GM12878 (cell line): ENCODE measurements around the gene TMEM128. TPM values are rescaled to one million over a fixed set of nuclear protein-coding genes. Genes with fewer than 3 reads are reported as not detected.

ENCODE experiments used
- KLF5 ChIP-seq: fragments of 450-650 bp; IDR thresholded peaks from 2 replicates; pipeline ENCODE4 v1.6.1; 2014; ENCODE audit warnings: mild to moderate bottlenecking; ENCODE audit not compliant: partially characterized antibody
- RAD21 ChIP-seq: IDR thresholded peaks from 2 replicates; pipeline ENCODE4 v1.6.1; 2011; ENCODE audit warnings: mild to moderate bottlenecking, low read depth, low read length, moderate library complexity; ENCODE audit not compliant: insufficient read depth
- SMAD1 ChIP-seq: fragments of 450-650 bp; IDR thresholded peaks from 2 replicates; pipeline ENCODE4 v1.6.1; 2018; ENCODE audit warnings: mild to moderate bottlenecking, low read depth; ENCODE audit not compliant: partially characterized antibody
- SREBF2 ChIP-seq: IDR thresholded peaks from 2 replicates; pipeline ENCODE4 v1.6.1; 2012; ENCODE audit warnings: mild to moderate bottlenecking, low read length
- TAF1 ChIP-seq: IDR thresholded peaks from 2 replicates; pipeline ENCODE4 v1.6.1; 2011; ENCODE audit warnings: mild to moderate bottlenecking, low read depth, low read length, borderline replicate concordance
- polyA plus RNA-seq, 11 experiments: library from polyadenylated mRNA; depleted of rRNA in 4 of 11; unstranded in 6 of 11; stranded (reverse) in 5 of 11; fragments of >200 nt; fragmentation: Nextera tagmentation in 4 of 11; fragmentation: Illumina TruSeq in 1 of 11; extraction: Ambion mirVana in 4 of 11; extraction: Trizol in 1 of 11; gene quantifications; 1 replicate in 1 of 11; 2 replicates in 10 of 11; pipeline versions ENCODE4 v1.2.1 to v1.2.3, GENCODE V29; 2011 to 2016; ENCODE audit warnings: inconsistent platforms in 2 of 11, missing spikeins in 2 of 11, low read depth in 1 of 11
- total RNA-seq, 4 experiments: library from RNA; depleted of rRNA in 3 of 4; stranded (reverse); fragments of >200 nt in 3 of 4; fragmentation: Illumina TruSeq in 1 of 4; extraction: Trizol in 1 of 4; gene quantifications; 2 replicates each; pipeline versions ENCODE4 v1.2.1 to v1.2.3, GENCODE V29; 2013 to 2021
- TF ChIP-seq, protein P1 (sequence below): IDR thresholded peaks from 2 replicates; pipeline ENCODE4 v1.6.1; 2012; ENCODE audit warnings: low read depth, low read length, improper control_type of control experiment
- TF ChIP-seq, protein P2 (sequence below): fragments of 450-650 bp; conservative IDR thresholded peaks from 2 replicates; pipeline ENCODE4 v1.6.1; 2017; ENCODE audit warnings: mild to moderate bottlenecking, moderate library complexity
- TF ChIP-seq, protein P3 (sequence below): fragments of 450-650 bp; IDR thresholded peaks from 2 replicates; pipeline ENCODE4 v1.6.1; 2017; ENCODE audit warnings: low read depth, mild to moderate bottlenecking, moderate library complexity
- TF ChIP-seq, protein P4 (sequence below), 3 experiments: IDR thresholded peaks in 2 of 3; conservative IDR thresholded peaks in 1 of 3; 2 replicates each; pipeline ENCODE4 v1.5.1; 2011; ENCODE audit warnings: low read depth in 3 of 3, low read length in 3 of 3, mild to moderate bottlenecking in 3 of 3, control low read depth in 2 of 3, moderate library complexity in 2 of 3, inconsistent platforms in 1 of 3, mixed read lengths in 1 of 3; ENCODE audit not compliant: control insufficient read depth in 2 of 3, insufficient read depth in 1 of 3; ENCODE audit errors: extremely low read depth in 1 of 3

Gene TMEM128
- total and polyA plus RNA-seq, 10 of the 15 experiments (the other 5 are each of a cell fraction or from before 2014, with no cell fraction given) = 9.3 to 44.2 (median 18.9) TPM

DNA sequence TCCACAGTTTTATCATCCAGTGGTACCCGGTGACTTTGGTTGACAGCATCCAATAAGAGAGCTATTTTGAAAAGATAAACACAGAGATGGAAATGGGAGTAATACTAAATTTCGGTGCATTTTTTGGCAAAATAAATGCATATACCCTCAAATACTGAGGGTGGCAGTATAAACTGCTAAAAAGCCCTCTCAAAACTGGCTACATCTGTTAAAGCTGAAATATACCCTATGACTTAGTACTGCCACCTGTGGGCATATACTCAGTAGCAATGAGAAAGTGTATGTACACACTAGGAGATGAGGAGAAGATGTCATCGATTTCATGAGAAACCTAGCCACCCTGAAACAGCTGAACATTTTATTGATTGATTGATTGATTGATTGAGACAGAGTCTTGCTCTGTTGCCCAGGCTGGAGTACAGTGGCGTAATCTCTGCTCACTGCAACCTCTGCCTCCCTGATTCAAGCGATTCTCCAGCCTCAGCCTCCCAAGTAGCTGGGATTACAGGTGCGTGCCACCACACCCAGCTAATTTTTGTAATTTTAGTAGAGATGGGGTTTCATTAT, 12.2 kb upstream of the TMEM128 start (continued):
- TF ChIP-seq KLF5 (no peak), TAF1 (no peak), SREBF2 (no peak), RAD21 (peak; percentile 37), SMAD1 (no peak)
- TF ChIP-seq, protein P1, sequence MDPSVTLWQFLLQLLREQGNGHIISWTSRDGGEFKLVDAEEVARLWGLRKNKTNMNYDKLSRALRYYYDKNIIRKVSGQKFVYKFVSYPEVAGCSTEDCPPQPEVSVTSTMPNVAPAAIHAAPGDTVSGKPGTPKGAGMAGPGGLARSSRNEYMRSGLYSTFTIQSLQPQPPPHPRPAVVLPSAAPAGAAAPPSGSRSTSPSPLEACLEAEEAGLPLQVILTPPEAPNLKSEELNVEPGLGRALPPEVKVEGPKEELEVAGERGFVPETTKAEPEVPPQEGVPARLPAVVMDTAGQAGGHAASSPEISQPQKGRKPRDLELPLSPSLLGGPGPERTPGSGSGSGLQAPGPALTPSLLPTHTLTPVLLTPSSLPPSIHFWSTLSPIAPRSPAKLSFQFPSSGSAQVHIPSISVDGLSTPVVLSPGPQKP = no peak
- TF ChIP-seq, protein P2, sequence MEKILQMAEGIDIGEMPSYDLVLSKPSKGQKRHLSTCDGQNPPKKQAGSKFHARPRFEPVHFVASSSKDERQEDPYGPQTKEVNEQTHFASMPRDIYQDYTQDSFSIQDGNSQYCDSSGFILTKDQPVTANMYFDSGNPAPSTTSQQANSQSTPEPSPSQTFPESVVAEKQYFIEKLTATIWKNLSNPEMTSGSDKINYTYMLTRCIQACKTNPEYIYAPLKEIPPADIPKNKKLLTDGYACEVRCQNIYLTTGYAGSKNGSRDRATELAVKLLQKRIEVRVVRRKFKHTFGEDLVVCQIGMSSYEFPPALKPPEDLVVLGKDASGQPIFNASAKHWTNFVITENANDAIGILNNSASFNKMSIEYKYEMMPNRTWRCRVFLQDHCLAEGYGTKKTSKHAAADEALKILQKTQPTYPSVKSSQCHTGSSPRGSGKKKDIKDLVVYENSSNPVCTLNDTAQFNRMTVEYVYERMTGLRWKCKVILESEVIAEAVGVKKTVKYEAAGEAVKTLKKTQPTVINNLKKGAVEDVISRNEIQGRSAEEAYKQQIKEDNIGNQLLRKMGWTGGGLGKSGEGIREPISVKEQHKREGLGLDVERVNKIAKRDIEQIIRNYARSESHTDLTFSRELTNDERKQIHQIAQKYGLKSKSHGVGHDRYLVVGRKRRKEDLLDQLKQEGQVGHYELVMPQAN = no peak
- TF ChIP-seq, protein P3, sequence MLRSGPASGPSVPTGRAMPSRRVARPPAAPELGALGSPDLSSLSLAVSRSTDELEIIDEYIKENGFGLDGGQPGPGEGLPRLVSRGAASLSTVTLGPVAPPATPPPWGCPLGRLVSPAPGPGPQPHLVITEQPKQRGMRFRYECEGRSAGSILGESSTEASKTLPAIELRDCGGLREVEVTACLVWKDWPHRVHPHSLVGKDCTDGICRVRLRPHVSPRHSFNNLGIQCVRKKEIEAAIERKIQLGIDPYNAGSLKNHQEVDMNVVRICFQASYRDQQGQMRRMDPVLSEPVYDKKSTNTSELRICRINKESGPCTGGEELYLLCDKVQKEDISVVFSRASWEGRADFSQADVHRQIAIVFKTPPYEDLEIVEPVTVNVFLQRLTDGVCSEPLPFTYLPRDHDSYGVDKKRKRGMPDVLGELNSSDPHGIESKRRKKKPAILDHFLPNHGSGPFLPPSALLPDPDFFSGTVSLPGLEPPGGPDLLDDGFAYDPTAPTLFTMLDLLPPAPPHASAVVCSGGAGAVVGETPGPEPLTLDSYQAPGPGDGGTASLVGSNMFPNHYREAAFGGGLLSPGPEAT = no peak
- TF ChIP-seq, protein P4, sequence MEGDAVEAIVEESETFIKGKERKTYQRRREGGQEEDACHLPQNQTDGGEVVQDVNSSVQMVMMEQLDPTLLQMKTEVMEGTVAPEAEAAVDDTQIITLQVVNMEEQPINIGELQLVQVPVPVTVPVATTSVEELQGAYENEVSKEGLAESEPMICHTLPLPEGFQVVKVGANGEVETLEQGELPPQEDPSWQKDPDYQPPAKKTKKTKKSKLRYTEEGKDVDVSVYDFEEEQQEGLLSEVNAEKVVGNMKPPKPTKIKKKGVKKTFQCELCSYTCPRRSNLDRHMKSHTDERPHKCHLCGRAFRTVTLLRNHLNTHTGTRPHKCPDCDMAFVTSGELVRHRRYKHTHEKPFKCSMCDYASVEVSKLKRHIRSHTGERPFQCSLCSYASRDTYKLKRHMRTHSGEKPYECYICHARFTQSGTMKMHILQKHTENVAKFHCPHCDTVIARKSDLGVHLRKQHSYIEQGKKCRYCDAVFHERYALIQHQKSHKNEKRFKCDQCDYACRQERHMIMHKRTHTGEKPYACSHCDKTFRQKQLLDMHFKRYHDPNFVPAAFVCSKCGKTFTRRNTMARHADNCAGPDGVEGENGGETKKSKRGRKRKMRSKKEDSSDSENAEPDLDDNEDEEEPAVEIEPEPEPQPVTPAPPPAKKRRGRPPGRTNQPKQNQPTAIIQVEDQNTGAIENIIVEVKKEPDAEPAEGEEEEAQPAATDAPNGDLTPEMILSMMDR (IDR thresholded peaks at IDR 0.05 in 2 of 3, conservative IDR thresholded peaks at IDR 0.05 in 1 of 3; ENCODE audit: control insufficient read depth in 2 of 3, extremely low read depth in 1 of 3, insufficient read depth in 1 of 3, low read depth in 3 of 3, low read length in 3 of 3) = peak; percentile 34 to 51 (median 47); a peak in 5 of 6 replicates
